HepG2 (cell line): Measurements from ENCODE around the gene MYO7A. TPM values are rescaled to one million over a fixed set of nuclear protein-coding genes. Genes with fewer than 3 reads are reported as not detected.
A peak's percentile ranks its signal among the peaks of the same experiment; 100 is the strongest.

Source experiments
- BORCS8-MEF2B ChIP-seq: sonication (generic); formaldehyde crosslinking; IDR thresholded peaks from 2 replicates; pipeline ENCODE4 v1.8.0; 2022; ENCODE audit warnings: mild to moderate bottlenecking, missing genetic modification reagents
- CBFB ChIP-seq: sonication (generic); formaldehyde crosslinking; IDR thresholded peaks from 2 replicates; pipeline ENCODE4 v1.4.0; 2020; ENCODE audit warnings: missing genetic modification reagents
- CENPX ChIP-seq: sonication (generic); formaldehyde crosslinking; IDR thresholded peaks from 2 replicates; pipeline ENCODE4 v1.9.0; 2021; ENCODE audit warnings: mild to moderate bottlenecking, missing genetic modification reagents, moderate library complexity
- CHD4 ChIP-seq: fragments of 200-600 bp; sonication (generic); IDR thresholded peaks from 2 replicates; pipeline ENCODE4 v1.7.0; 2017; ENCODE audit warnings: mild to moderate bottlenecking, low read length, borderline replicate concordance
- ESRRA ChIP-seq: sonication (generic); formaldehyde crosslinking; IDR thresholded peaks from 2 replicates; pipeline ENCODE4 v1.5.1; 2020; ENCODE audit warnings: mild to moderate bottlenecking, low read depth, missing genetic modification reagents
- FOXP4 ChIP-seq: sonication (generic); formaldehyde crosslinking; IDR thresholded peaks from 2 replicates; pipeline ENCODE4 v1.4.0; 2020; ENCODE audit warnings: missing genetic modification reagents
- GLI4 ChIP-seq: sonication (generic); formaldehyde crosslinking; IDR thresholded peaks from 2 replicates; pipeline ENCODE4 v1.5.1; 2020; ENCODE audit warnings: missing genetic modification reagents, mild to moderate bottlenecking, moderate library complexity, borderline replicate concordance
- GTF2F1 ChIP-seq: fragments of 150-350 bp; IDR thresholded peaks from 2 replicates; pipeline ENCODE4 v1.6.1; 2014; ENCODE audit warnings: low read length
- HMG20B ChIP-seq: conservative IDR thresholded peaks from 2 replicates; pipeline ENCODE4 v1.6.1; 2016; ENCODE audit warnings: missing genetic modification reagents, missing compliant biosample characterization
- HNRNPK ChIP-seq: fragments of 200-400 bp; formaldehyde crosslinking; IDR thresholded peaks from 2 replicates; pipeline ENCODE4 v1.6.1; 2018; ENCODE audit warnings: low read length, low read depth, moderate library complexity, mild to moderate bottlenecking; ENCODE audit not compliant: poor library complexity, severe bottlenecking
- KDM2A ChIP-seq: sonication (generic); formaldehyde crosslinking; IDR thresholded peaks from 2 replicates; pipeline ENCODE4 v1.4.0; 2020; ENCODE audit warnings: low read depth, missing genetic modification reagents, borderline replicate concordance
- KDM6A ChIP-seq: IDR thresholded peaks from 2 replicates; pipeline ENCODE4 v1.6.1; 2016; ENCODE audit warnings: low read depth
- MXD4 ChIP-seq: IDR thresholded peaks from 2 replicates; pipeline ENCODE4 v1.6.1; 2016; ENCODE audit warnings: mild to moderate bottlenecking, missing biosample characterization, missing genetic modification reagents
- PAX8 ChIP-seq: sonication (generic); formaldehyde crosslinking; IDR thresholded peaks from 2 replicates; pipeline ENCODE4 v1.8.0; 2022; ENCODE audit warnings: mild to moderate bottlenecking, missing genetic modification reagents, borderline replicate concordance
- YEATS2 ChIP-seq: sonication (generic); formaldehyde crosslinking; IDR thresholded peaks from 2 replicates; pipeline ENCODE4 v1.4.0; 2020; ENCODE audit warnings: missing genetic modification reagents, borderline replicate concordance
- ZEB1 ChIP-seq: IDR thresholded peaks from 2 replicates; pipeline ENCODE4 v1.6.1; 2012; ENCODE audit warnings: mild to moderate bottlenecking, low read depth, inconsistent platforms; ENCODE audit not compliant: insufficient replicate concordance
- ZFP1 ChIP-seq: IDR thresholded peaks from 2 replicates; pipeline ENCODE4 v1.6.1; 2016
- ZMYM2 ChIP-seq: sonication (generic); formaldehyde crosslinking; IDR thresholded peaks from 2 replicates; pipeline ENCODE4 v1.8.0; 2022; ENCODE audit warnings: mild to moderate bottlenecking, missing genetic modification reagents
- ZNF468 ChIP-seq: sonication (generic); formaldehyde crosslinking; IDR thresholded peaks from 2 replicates; pipeline ENCODE4 v1.8.0; 2022; ENCODE audit warnings: mild to moderate bottlenecking, moderate library complexity, missing genetic modification reagents
- ZNF597 ChIP-seq: sonication (generic); formaldehyde crosslinking; IDR thresholded peaks from 2 replicates; pipeline ENCODE4 v1.5.0; 2020; ENCODE audit warnings: missing genetic modification reagents
- ZNF792 ChIP-seq: IDR thresholded peaks from 2 replicates; pipeline ENCODE4 v1.6.1; 2016
- ZSCAN25 ChIP-seq: sonication (generic); formaldehyde crosslinking; IDR thresholded peaks from 2 replicates; pipeline ENCODE4 v1.8.0; 2022; ENCODE audit warnings: mild to moderate bottlenecking, missing genetic modification reagents
- polyA plus RNA-seq, 8 experiments: library from polyadenylated mRNA; depleted of rRNA in 3 of 8; stranded (reverse) in 7 of 8; unstranded in 1 of 8; fragments of >200 nt; fragmentation: Illumina TruSeq in 4 of 8; extraction: Trizol in 4 of 8; gene quantifications; 2 replicates each; pipeline versions ENCODE4 v1.2.1 to v1.2.3, GENCODE V29; 2011 to 2016; ENCODE audit warnings: low read depth in 4 of 8, missing spikeins in 1 of 8, mixed read lengths in 1 of 8; ENCODE audit not compliant: insufficient read depth in 1 of 8
- total RNA-seq, 5 experiments: library from RNA; depleted of rRNA; stranded (reverse); fragments of >200 nt; fragmentation: Illumina TruSeq; extraction: Trizol; gene quantifications; 2 replicates each; pipeline ENCODE4 v1.2.3, GENCODE V29; 2016; ENCODE audit warnings: low read depth in 1 of 5
- TF ChIP-seq, protein P1 (sequence below): sonication (generic); formaldehyde crosslinking; IDR thresholded peaks from 2 replicates; pipeline ENCODE4 v1.8.1; 2023; ENCODE audit warnings: mild to moderate bottlenecking, missing genetic modification reagents
- TF ChIP-seq, protein P2 (sequence below): sonication (generic); formaldehyde crosslinking; IDR thresholded peaks from 2 replicates; pipeline ENCODE4 v1.8.1; 2023; ENCODE audit warnings: missing genetic modification reagents, mild to moderate bottlenecking, borderline replicate concordance
- TF ChIP-seq, protein P3 (sequence below): sonication (generic); formaldehyde crosslinking; IDR thresholded peaks from 2 replicates; pipeline ENCODE4 v1.8.1; 2023; ENCODE audit warnings: missing genetic modification reagents, inconsistent platforms, borderline replicate concordance

MYO7A gene
- total and polyA plus RNA-seq, 2 of the 13 experiments (the other 11 are each of a cell fraction or from before 2014, with no cell fraction given) = 7.5 to 10.0 TPM

- TF ChIP-seq, protein P1, sequence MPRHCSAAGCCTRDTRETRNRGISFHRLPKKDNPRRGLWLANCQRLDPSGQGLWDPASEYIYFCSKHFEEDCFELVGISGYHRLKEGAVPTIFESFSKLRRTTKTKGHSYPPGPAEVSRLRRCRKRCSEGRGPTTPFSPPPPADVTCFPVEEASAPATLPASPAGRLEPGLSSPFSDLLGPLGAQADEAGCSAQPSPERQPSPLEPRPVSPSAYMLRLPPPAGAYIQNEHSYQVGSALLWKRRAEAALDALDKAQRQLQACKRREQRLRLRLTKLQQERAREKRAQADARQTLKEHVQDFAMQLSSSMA (CRISPR knock-in tag) = peak; percentile 85; the same call in 1 of the 2 replicates
- TF ChIP-seq FOXP4 (CRISPR knock-in tag) (peak; percentile 43; the same call in 1 of the 2 replicates), ZNF792 (CRISPR knock-in tag) (peak; percentile 26; the same call in 1 of the 2 replicates), HMG20B (CRISPR knock-in tag) (0 out of 2 replicates have a peak, but pooled peaks have one; percentile 48), YEATS2 (CRISPR knock-in tag) (peak; percentile 29; the same call in 1 of the 2 replicates), PAX8 (CRISPR knock-in tag) (no peak), KDM2A (CRISPR knock-in tag) (peak; percentile 43; the same call in 1 of the 2 replicates), GLI4 (CRISPR knock-in tag) (no peak), GTF2F1 (no peak), ESRRA (CRISPR knock-in tag) (0 out of 2 replicates have a peak, but pooled peaks have one; percentile 37), ZSCAN25 (CRISPR knock-in tag) (0 out of 2 replicates have a peak, but pooled peaks have one; percentile 8), ZNF468 (CRISPR knock-in tag) (no peak), ZEB1 (peak; percentile 38), ZFP1 (CRISPR knock-in tag) (no peak), KDM6A (CRISPR knock-in tag) (peak; percentile 45; the same call in 1 of the 2 replicates), BORCS8-MEF2B (CRISPR knock-in tag) (no peak), ZMYM2 (CRISPR knock-in tag) (peak; percentile 50; the same call in 1 of the 2 replicates), HNRNPK (no peak), CENPX (CRISPR knock-in tag) (no peak), ZNF597 (no peak), MXD4 (CRISPR knock-in tag) (peak; percentile 21; the same call in 1 of the 2 replicates), CBFB (CRISPR knock-in tag) (no peak), CHD4 (peak; percentile 71; the same call in 1 of the 2 replicates)
- TF ChIP-seq, protein P2, sequence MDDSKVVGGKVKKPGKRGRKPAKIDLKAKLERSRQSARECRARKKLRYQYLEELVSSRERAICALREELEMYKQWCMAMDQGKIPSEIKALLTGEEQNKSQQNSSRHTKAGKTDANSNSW = no peak
- TF ChIP-seq, protein P3, sequence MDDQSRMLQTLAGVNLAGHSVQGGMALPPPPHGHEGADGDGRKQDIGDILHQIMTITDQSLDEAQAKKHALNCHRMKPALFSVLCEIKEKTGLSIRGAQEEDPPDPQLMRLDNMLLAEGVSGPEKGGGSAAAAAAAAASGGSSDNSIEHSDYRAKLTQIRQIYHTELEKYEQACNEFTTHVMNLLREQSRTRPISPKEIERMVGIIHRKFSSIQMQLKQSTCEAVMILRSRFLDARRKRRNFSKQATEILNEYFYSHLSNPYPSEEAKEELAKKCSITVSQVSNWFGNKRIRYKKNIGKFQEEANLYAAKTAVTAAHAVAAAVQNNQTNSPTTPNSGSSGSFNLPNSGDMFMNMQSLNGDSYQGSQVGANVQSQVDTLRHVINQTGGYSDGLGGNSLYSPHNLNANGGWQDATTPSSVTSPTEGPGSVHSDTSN (CRISPR knock-in tag) = no peak
These were observed 2.9 kb downstream of the MYO7A start (continued) for GRCh38 chr11:77130763-77131513.
